Stomach (tissue), 9 donors: ENCODE results near the gene LRP1. TPM values are rescaled to one million over a fixed set of nuclear protein-coding genes. Genes with fewer than 3 reads are reported as not detected.
A peak's percentile ranks its signal among the peaks of the same experiment; 100 is the strongest.

Experiments
- DNase-seq, 2 donors: peaks; one replicate each; pipeline versions ENCODE4 v3.0.0 to v3.0.0-alpha.2; 2013 to 2019
- H3K27ac ChIP-seq, 5 donors: fragments of 200-600 bp in 4 of 5; sonication (generic) in 4 of 5; one replicate each; pipeline ENCODE4 v1.5.1; 2013 to 2019; ENCODE audit warnings: mild to moderate bottlenecking in 1 of 5, moderate library complexity in 1 of 5
- H3K27me3 ChIP-seq, 3 donors: fragments of 200-600 bp; sonication (generic); one replicate each; pipeline ENCODE4 v1.5.1; 2017 to 2019; ENCODE audit warnings: mixed run types in 1 of 3
- H3K36me3 ChIP-seq, 4 donors: fragments of 200-600 bp; sonication (generic); 1 replicate in 3 of 4; 2 replicates in 1 of 4; pipeline ENCODE4 v1.5.1; 2016 to 2019
- H3K4me1 ChIP-seq, 4 donors: fragments of 200-600 bp; sonication (generic); one replicate each; pipeline ENCODE4 v1.5.1; 2016 to 2019
- H3K4me3 ChIP-seq, 4 donors: fragments of 200-600 bp; sonication (generic) in 3 of 4; one replicate each; pipeline ENCODE4 v1.5.1; 2016 to 2019; ENCODE audit warnings: mild to moderate bottlenecking in 1 of 4
- H3K9me3 ChIP-seq, 4 donors: fragments of 200-600 bp; sonication (generic); one replicate each; pipeline ENCODE4 v1.5.1; 2016 to 2019
- CTCF ChIP-seq, 7 experiments: fragments of 450-650 bp in 4 of 7; fragments of 200-600 bp in 3 of 7; sonication (generic) in 3 of 7; IDR thresholded peaks; one replicate each; pipeline ENCODE4 v1.5.1; 2016 to 2019; ENCODE audit warnings: antibody characterized with exemption in 7 of 7, control low read depth in 2 of 7, mild to moderate bottlenecking in 1 of 7
- EP300 ChIP-seq: sonication (generic); formaldehyde crosslinking; IDR thresholded peaks from one replicate; pipeline ENCODE4 v1.6.1; 2017; ENCODE audit warnings: antibody characterized with exemption
- POLR2A ChIP-seq, 4 donors: fragments of 450-650 bp; IDR thresholded peaks; one replicate each; pipeline ENCODE4 v1.6.1; 2016; ENCODE audit warnings: antibody characterized with exemption in 4 of 4, control low read depth in 2 of 4, mild to moderate bottlenecking in 1 of 4, moderate library complexity in 1 of 4
- POLR2AphosphoS5 ChIP-seq, 3 donors: sonication (generic); formaldehyde crosslinking; IDR thresholded peaks; one replicate each; pipeline ENCODE4 v1.6.1; 2016; ENCODE audit warnings: antibody characterized with exemption in 3 of 3
- WGBS, 5 donors: extraction: QIAGEN DNeasy Blood & Tissue Kit in 3 of 5; methylation state at CpG; one replicate each; pipeline versions ENCODE4 v1.1.5 to v1.1.7; 2013 to 2018; 5-methylcytosine and 5-hydroxymethylcytosine counted together
- intact Hi-C: fragments of 100-400 bp; cut with DNase I; formaldehyde crosslinking; loops from one replicate; pipeline ENCODE4 v1.15.1; 2023; ENCODE audit warnings: low total_unique reads
- polyA plus RNA-seq, 3 donors: library from polyadenylated mRNA; stranded (reverse); fragments of 200-250 nt; gene quantifications; one replicate each; pipeline ENCODE4 v1.2.3, GENCODE V29; 2013
- total RNA-seq, 5 donors: library from RNA; depleted of rRNA; stranded (reverse); fragments of >200 nt; gene quantifications; one replicate each; pipeline versions ENCODE4 v1.1.0 to v1.2.3, GENCODE V29; 2014 to 2016
- donor health status: healthy with polysubstance abuse.
- donor health status: Bipolar disorder and iron deficiency.
- donor health status: healthy.

The LRP1 gene
- total and polyA plus RNA-seq, 8 donors = 13.5 to 510 (median 100) TPM

DNA sequence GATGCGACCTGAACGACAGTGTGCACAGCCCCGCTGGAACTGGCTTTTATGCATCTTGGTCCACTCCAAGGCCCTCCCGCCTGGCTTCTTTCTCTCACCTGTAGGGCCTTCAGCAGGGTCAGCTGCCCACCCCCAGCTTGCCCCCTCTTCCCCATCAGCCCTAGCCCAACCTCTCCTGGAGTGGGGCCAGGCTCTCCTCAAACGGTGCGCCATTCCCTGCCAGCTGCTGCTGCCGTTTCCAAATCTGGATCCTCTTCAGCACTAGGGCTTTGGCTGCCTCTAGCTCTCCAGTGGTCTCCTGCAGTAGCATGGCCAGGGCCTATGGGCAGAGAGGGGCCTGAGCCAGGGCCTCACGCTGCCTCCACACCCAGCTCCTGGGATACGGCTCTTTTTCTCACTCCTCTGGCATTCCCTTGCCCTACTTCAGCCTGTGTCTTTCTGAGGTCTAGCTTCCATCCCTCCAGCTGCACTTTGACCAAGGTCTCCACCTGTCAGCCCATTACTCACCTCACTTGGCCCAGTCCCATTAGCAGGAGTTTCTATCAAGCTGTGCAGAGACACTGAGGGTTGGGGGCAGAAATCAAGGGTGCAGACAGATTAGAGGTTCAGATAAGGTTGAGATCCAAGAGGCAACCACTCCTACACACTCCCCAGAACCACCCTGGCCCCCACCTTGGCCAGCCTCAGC is 22.1 kb upstream of the LRP1 start:
- WGBS, 5 donors = 76 to 86% (median 81%) methylated on average over 8 to 9 of the region's 9 CpGs
- H3K27me3 ChIP-seq = no peaks in the 10 kb centered on the region
- H3K27ac ChIP-seq = peak overlapping the region in 1 of 5 donors; percentile 14
- intact Hi-C loops = no loop called here
- H3K4me3 ChIP-seq = no peak overlapping the region
- TF ChIP-seq POLR2A (IDR thresholded peaks at IDR 0.05) (no peak), POLR2AphosphoS5 (IDR thresholded peaks at IDR 0.05) (no peak), CTCF (IDR thresholded peaks at IDR 0.05) (no peak), EP300 (no peak)
- peak in 1 of 2 donors; percentile 20 for DNase-seq
- H3K9me3 ChIP-seq = no peaks in the 10 kb centered on the region
- H3K4me1 ChIP-seq = peaks cover 35 to 73% (median 49%) of the 10 kb centered on the region in 4 donors
- peaks cover 39 to 72% (median 65%) of the 10 kb centered on the region in 4 donors for H3K36me3 ChIP-seq

- peaks cover 26 to 68% (median 46%) of the 10 kb centered on the region in 4 donors for H3K4me1 ChIP-seq
- intact Hi-C loops = no loop called here
- H3K27me3 ChIP-seq = no peaks in the 10 kb centered on the region
- H3K9me3 ChIP-seq = no peaks in the 10 kb centered on the region
- peak overlapping the region in 2 of 5 donors; percentile 5 to 22 for H3K27ac ChIP-seq
- H3K36me3 ChIP-seq = peaks cover 39 to 57% (median 52%) of the 10 kb centered on the region in 4 donors
- WGBS, 5 donors = 69 to 75% (median 72%) methylated on average over 7 of the region's 7 CpGs
- peak overlapping the region in 1 of 4 donors; percentile 14 for H3K4me3 ChIP-seq
- peak in 1 of 2 donors; percentile 21 for DNase-seq
- TF ChIP-seq CTCF (IDR thresholded peaks at IDR 0.05) = no peak
- TF ChIP-seq POLR2A (IDR thresholded peaks at IDR 0.05) = no peak
- no peak for TF ChIP-seq POLR2AphosphoS5 (IDR thresholded peaks at IDR 0.05)
- TF ChIP-seq EP300 = no peak
These were observed 20.7 kb upstream of the LRP1 start for GRCh38 chr12:57107456-57108155.

DNA sequence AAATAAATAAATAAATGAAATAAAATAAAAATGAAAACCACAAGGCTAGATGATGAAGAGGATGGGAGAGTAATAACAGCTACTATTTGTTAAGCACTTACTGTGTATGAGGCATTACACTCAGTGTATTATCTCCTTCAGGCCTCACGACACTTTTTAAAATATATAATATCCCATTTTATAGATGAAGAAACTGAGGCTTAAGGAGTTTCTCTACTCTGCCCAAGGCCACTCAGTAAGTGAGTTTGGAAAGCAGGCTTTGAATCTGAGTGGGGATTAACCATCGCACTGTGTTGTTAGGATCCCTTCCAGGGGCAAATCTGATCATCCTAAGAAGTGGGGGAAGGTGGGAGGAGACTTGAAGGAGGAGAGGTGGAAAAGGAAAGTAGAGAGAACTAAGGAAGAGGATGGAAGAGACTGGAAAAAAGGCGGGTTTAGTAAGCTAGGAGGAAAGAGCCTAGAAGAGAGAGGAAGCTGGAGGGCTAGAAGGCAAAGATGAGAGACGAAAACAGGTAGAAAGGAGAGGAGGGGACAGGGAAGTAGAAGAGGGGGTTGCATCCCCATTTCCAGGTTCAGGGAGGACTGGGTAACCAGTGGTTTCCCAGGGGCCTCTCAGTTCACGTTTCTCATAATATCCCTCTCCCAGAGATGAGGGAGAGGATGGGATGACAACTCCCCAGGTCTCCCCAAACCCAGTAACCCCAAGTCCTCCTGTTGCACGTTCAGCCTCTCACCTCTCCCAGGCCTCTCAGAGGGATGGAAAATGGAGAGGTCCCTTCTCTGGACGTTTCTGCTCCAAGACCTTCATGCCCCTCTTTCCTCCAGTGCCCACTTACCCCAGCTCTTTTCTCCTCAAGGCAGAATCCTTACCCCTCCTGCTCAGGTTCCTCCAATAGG is 18.8 kb upstream of the LRP1 start:
- TF ChIP-seq EP300 = no peak
- no peak for TF ChIP-seq POLR2A (IDR thresholded peaks at IDR 0.05)
- TF ChIP-seq CTCF (IDR thresholded peaks at IDR 0.05) = no peak
- TF ChIP-seq POLR2AphosphoS5 (IDR thresholded peaks at IDR 0.05) = no peak
- no peaks in the 10 kb centered on the region for H3K9me3 ChIP-seq
- WGBS, 5 donors = 44 to 51% (median 49%) methylated on average over 7 of the region's 7 CpGs
- intact Hi-C loops = loop anchor here (5.0 kb wide), 1 partner anchor 42 kb away; no protein-coding TSS in a partner anchor
- no peaks in the 10 kb centered on the region for H3K27me3 ChIP-seq
- H3K27ac ChIP-seq = peak overlapping the region; percentile 97 to 100 (median 97)
- peak overlapping the region; percentile 68 to 85 (median 82) for H3K4me3 ChIP-seq
- H3K4me1 ChIP-seq = peaks cover 26 to 60% (median 48%) of the 10 kb centered on the region in 4 donors
- H3K36me3 ChIP-seq = peaks cover 27 to 42% (median 37%) of the 10 kb centered on the region in 4 donors
- no peak for DNase-seq
